HFF-Myc (cell line): Measurements from ENCODE around the gene ZNF341.

Source experiments
- DNase-seq: peaks from one replicate; pipeline ENCODE4 v3.0.0-alpha.2; 2011; ENCODE audit warnings: low read depth; ENCODE audit errors: extremely low read depth
- H3K4me3 ChIP-seq: replicated peaks from 2 replicates; pipeline ENCODE4 v1.5.1; 2011; ENCODE audit warnings: low read depth, mild to moderate bottlenecking, control low read depth, low read length
- CTCF ChIP-seq: IDR thresholded peaks from 2 replicates; pipeline ENCODE4 v1.5.1; 2012; ENCODE audit warnings: mild to moderate bottlenecking, low read depth, low read length, control low read depth; ENCODE audit errors: missing control alignments

Gene ZNF341

DNA sequence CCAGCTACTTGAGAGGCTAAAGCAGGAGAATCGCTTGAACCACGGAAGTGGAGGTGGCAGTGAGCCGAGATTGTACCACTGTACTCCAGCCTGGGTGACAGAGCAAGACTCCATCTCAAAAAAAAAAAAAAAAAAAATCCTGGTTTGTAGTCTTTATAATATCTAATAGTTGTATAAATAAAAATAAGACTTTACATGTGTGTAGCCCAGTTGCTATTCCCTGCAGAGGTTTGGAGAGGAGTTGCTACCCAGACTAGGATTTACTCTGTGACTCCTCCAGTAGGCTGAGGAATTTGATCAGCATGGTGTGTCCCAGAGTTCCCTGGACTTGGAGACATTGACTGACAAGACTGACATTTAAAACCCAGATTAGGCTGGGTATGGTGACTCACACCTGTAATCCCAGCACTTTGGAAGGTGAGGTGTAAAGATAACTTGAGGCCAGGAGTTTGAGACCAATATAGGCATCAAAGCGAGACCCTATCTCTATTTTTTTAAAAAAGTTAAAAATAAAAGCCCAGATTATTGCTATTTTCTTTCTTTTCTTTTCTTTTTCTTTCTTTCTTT, 89.6 kb downstream of the ZNF341 start:
- no peak for TF ChIP-seq CTCF
- no peak overlapping the region for H3K4me3 ChIP-seq
- no peak for DNase-seq

- H3K4me3 ChIP-seq = no peak overlapping the region
- TF ChIP-seq CTCF = no peak
- no peak for DNase-seq
These were observed 90.6 kb downstream of the ZNF341 start for GRCh38 chr20:33822423-33822822.

DNA sequence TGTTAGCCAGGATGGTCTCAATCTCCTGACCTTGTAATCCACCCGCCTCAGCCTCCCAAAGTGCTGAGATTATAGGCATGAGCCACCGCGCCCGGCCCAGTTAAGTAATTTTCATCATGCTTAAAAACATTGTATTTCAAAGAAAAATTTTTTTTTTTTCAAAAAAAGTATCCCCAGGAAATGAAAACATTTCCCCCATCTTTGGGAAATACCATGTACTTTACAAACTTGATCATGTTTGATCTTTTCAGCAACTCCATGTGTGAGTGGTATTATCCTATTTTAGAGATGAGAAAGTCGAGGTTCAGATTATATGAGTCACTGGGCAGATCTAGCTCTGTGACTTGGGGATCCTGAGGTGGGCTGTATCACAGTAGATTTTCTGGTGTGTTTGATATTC, 91.2 kb downstream of the ZNF341 start:
- no peak overlapping the region for H3K4me3 ChIP-seq
- TF ChIP-seq CTCF = no peak
- no peak for DNase-seq

GRCh38 chr20:33824852-33825251, 93.1 kb downstream of the ZNF341 start:
- no peak for TF ChIP-seq CTCF
- DNase-seq = no peak
- no peak overlapping the region for H3K4me3 ChIP-seq

GRCh38 chr20:33825340-33826269, 93.8 kb downstream of the ZNF341 start:
- no peak for DNase-seq
- TF ChIP-seq CTCF = no peak
- no peak overlapping the region for H3K4me3 ChIP-seq

DNA sequence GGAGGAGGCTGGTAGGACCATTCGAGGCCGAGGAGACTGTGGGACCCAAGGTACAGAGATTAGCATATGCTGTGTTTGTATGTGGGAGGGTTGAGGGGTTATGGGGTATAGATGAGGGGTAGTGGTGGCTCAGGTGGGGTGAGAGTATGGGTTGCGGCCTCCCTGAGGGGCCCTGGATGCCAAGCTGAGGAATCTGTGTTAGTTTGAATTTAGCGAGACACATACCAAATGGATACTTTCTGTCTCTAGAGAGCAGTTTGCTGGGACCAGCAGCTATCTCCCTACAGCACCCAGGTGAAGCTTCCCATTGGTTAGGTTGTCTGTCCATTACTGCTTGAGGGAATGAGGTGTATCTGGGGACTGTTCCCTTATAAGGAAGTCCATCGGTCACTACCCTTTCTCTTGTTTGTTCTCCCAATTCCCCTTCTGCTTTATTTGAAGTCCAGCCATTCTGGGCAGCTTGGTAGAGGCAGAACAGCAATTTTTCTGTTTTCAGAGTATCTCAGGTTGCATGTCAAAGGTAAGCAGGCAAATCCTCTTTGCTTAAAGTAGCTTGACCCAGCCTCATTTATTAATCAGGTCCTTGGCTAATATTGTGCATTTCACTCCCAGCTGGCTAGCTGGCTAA, 94.6 kb downstream of the ZNF341 start:
- TF ChIP-seq CTCF = no peak
- no peak for DNase-seq
- H3K4me3 ChIP-seq = no peak overlapping the region
